Activated CD8-positive, alpha-beta T cell treated with anti-CD3 and anti-CD28 coated beads for 36 hours (primary cell): Measurements from ENCODE around the gene MBD5. TPM values are rescaled to one million over a fixed set of nuclear protein-coding genes. Genes with fewer than 3 reads are reported as not detected.

ENCODE experiments used
- ATAC-seq: fragments of 200-7000 bp; cut with Tn5 transposase; one replicate; pipeline ENCODE4 v1.10.0; 2021; ENCODE audit warnings: mild to moderate bottlenecking, moderate library complexity
- CTCF ChIA-PET: fragments of 350-600 bp; sonication (Branson Sonifier 250); formaldehyde crosslinking; loops from one replicate; lab custom pipeline; 2021; ENCODE audit warnings: antibody characterized with exemption; lab: Charles Lee
- POLR2A ChIA-PET: fragments of 350-600 bp; sonication (Branson Sonifier 250); formaldehyde crosslinking; loops from one replicate; lab custom pipeline; 2021; ENCODE audit warnings: antibody characterized with exemption; lab: Charles Lee
- DNase-seq: peaks from one replicate; pipeline ENCODE4 v3.0.0-alpha.2; 2020
- H3K27ac Mint-ChIP-seq: one replicate; pipeline ENCODE4 v1.8.0; 2021; ENCODE audit warnings: mild to moderate bottlenecking, mixed read lengths
- H3K27me3 Mint-ChIP-seq: one replicate; pipeline ENCODE4 v1.8.0; 2021; ENCODE audit warnings: mixed read lengths
- H3K36me3 Mint-ChIP-seq: one replicate; pipeline ENCODE4 v1.8.0; 2021; ENCODE audit warnings: low read depth, mixed read lengths
- H3K4me1 Mint-ChIP-seq: one replicate; pipeline ENCODE4 v1.8.0; 2021; ENCODE audit warnings: low read depth, mixed read lengths
- H3K4me3 Mint-ChIP-seq: one replicate; pipeline ENCODE4 v1.8.0; 2021; ENCODE audit warnings: mild to moderate bottlenecking, moderate library complexity, mixed read lengths
- H3K9me3 Mint-ChIP-seq: one replicate; pipeline ENCODE4 v1.8.0; 2021; ENCODE audit warnings: mixed read lengths
- CTCF ChIP-seq: fragments of 200-600 bp; IDR thresholded peaks from one replicate; pipeline ENCODE4 v1.8.0; 2022; ENCODE audit warnings: antibody characterized with exemption, mild to moderate bottlenecking
- intact Hi-C: fragments of 100-400 bp; cut with micrococcal nuclease; formaldehyde crosslinking; loops from one replicate; pipeline ENCODE4 v1.10.0; 2022
- total RNA-seq, 2 experiments: library from RNA; stranded (reverse); gene quantifications; one replicate each; pipeline ENCODE4 v1.2.3, GENCODE V29; 2021

MBD5 gene
- total RNA-seq, 2 experiments from 2014 or later, result 16.6 to 17.9 TPM

- ChIA-PET CTCF (interaction anchor here (0.9 kb wide), 1 partner anchor 579 kb away, joined by 3 read pairs; no protein-coding TSS in a partner anchor), POLR2A (no interaction called here)
- TF ChIP-seq CTCF, result no peak
- Mint-ChIP-seq H3K27me3 (no peaks in the 10 kb centered on the region), H3K4me1 (peaks cover 24% of the 10 kb centered on the region), H3K9me3 (no peaks in the 10 kb centered on the region), H3K36me3 (no peaks in the 10 kb centered on the region), H3K27ac (no peak overlapping the region), H3K4me3 (no peak overlapping the region)
- intact Hi-C loops, result no loop called here
- no peak for DNase-seq
- ATAC-seq, result no peak
Measured at GRCh38 chr2:148515976-148516375, 495.1 kb downstream of the MBD5 start.

GRCh38 chr2:148517296-148517695 lies 496.4 kb downstream of the MBD5 start:
- ATAC-seq, result no peak
- Mint-ChIP-seq H3K36me3 (no peaks in the 10 kb centered on the region), H3K27me3 (no peaks in the 10 kb centered on the region), H3K27ac (no peak overlapping the region), H3K9me3 (no peaks in the 10 kb centered on the region), H3K4me1 (peaks cover 32% of the 10 kb centered on the region), H3K4me3 (no peak overlapping the region)
- no peak for DNase-seq
- ChIA-PET POLR2A (no interaction called here), CTCF (interaction anchor here (1.1 kb wide), 1 partner anchor 8 kb away, joined by 4 read pairs; no protein-coding TSS in a partner anchor)
- TF ChIP-seq CTCF, result no peak
- intact Hi-C loops, result no loop called here

GRCh38 chr2:148517822-148518221 lies 496.9 kb downstream of the MBD5 start:
- no peaks in the 10 kb centered on the region for H3K9me3 Mint-ChIP-seq
- H3K4me1 Mint-ChIP-seq, result peaks cover 34% of the 10 kb centered on the region
- ATAC-seq, result no peak
- no peaks in the 10 kb centered on the region for H3K27me3 Mint-ChIP-seq
- intact Hi-C loops, result no loop called here
- H3K4me3 Mint-ChIP-seq, result no peak overlapping the region
- TF ChIP-seq CTCF, result no peak
- ChIA-PET CTCF (interaction anchor here (1.1 kb wide), 1 partner anchor 9 kb away, joined by 4 read pairs; no protein-coding TSS in a partner anchor), POLR2A (no interaction called here)
- no peak overlapping the region for H3K27ac Mint-ChIP-seq
- no peak for DNase-seq
- H3K36me3 Mint-ChIP-seq, result no peaks in the 10 kb centered on the region

GRCh38 chr2:148519013-148519412 lies 498.1 kb downstream of the MBD5 start:
- no peak overlapping the region for H3K4me3 Mint-ChIP-seq
- no peaks in the 10 kb centered on the region for H3K36me3 Mint-ChIP-seq
- intact Hi-C loops, result no loop called here
- peaks cover 45% of the 10 kb centered on the region for H3K4me1 Mint-ChIP-seq
- ChIA-PET POLR2A (no interaction called here), CTCF (interaction anchor here (6.1 kb wide), 1 partner anchor 9 kb away, joined by 71 read pairs; no protein-coding TSS in a partner anchor)
- H3K27me3 Mint-ChIP-seq, result no peaks in the 10 kb centered on the region
- TF ChIP-seq CTCF, result no peak
- H3K27ac Mint-ChIP-seq, result no peak overlapping the region
- H3K9me3 Mint-ChIP-seq, result no peaks in the 10 kb centered on the region
- no peak for ATAC-seq
- DNase-seq, result no peak

- Mint-ChIP-seq H3K9me3 (peaks cover 1% of the 10 kb centered on the region), H3K36me3 (no peaks in the 10 kb centered on the region), H3K4me1 (peaks cover 53% of the 10 kb centered on the region), H3K27me3 (no peaks in the 10 kb centered on the region), H3K4me3 (no peak overlapping the region), H3K27ac (no peak overlapping the region)
- ATAC-seq (no peak), DNase-seq (no peak)
- POLR2A ChIA-PET, result interaction anchor here (0.6 kb wide), 2 partner anchors 123 to 579 kb away, joined by 3 read pairs; no protein-coding TSS in a partner anchor
- intact Hi-C loops, result loop anchor here (5.0 kb wide), 1 partner anchor 121 kb away; the partner anchor contains the start of gene EPC2
- CTCF ChIA-PET, result interaction anchor here (1.2 to 6.1 kb wide), 4 partner anchors 11 to 139 kb away, joined by 3 to 71 read pairs (median 4); no protein-coding TSS in a partner anchor
- no peak for TF ChIP-seq CTCF
Measured at GRCh38 chr2:148521181-148521580, 500.3 kb downstream of the MBD5 start.
